Activated CD4-positive, alpha-beta memory T cell treated with anti-CD3 and anti-CD28 coated beads, Interleukin-2, amount 10 ng/mL, durations not matched to agents 7 days and 5 days (primary cell): ENCODE measurements around the gene ATF7. TPM values are rescaled to one million over a fixed set of nuclear protein-coding genes. Genes with fewer than 3 reads are reported as not detected.

Experiments
- CTCF ChIA-PET: fragments of 350-600 bp; sonication (Branson Sonifier 250); formaldehyde crosslinking; loops from one replicate; lab custom pipeline; 2021; ENCODE audit warnings: antibody characterized with exemption, inconsistent platforms; lab: Charles Lee
- POLR2A ChIA-PET: fragments of 350-600 bp; sonication (Branson Sonifier 250); formaldehyde crosslinking; loops from one replicate; lab custom pipeline; 2021; ENCODE audit warnings: antibody characterized with exemption; lab: Charles Lee
- DNase-seq: peaks from one replicate; pipeline ENCODE4 v3.0.0-alpha.2; 2020
- H3K27ac Mint-ChIP-seq: one replicate; pipeline ENCODE4 v1.8.0; 2021; ENCODE audit warnings: mild to moderate bottlenecking, mixed read lengths
- H3K27me3 Mint-ChIP-seq: one replicate; pipeline ENCODE4 v1.8.0; 2021; ENCODE audit warnings: mixed read lengths
- H3K36me3 Mint-ChIP-seq: one replicate; pipeline ENCODE4 v1.8.0; 2021; ENCODE audit warnings: low read depth, mixed read lengths
- H3K4me1 Mint-ChIP-seq: one replicate; pipeline ENCODE4 v1.8.0; 2021; ENCODE audit warnings: mixed read lengths
- H3K4me3 Mint-ChIP-seq: one replicate; pipeline ENCODE4 v1.8.0; 2021; ENCODE audit warnings: mild to moderate bottlenecking, mixed read lengths
- H3K9me3 Mint-ChIP-seq: one replicate; pipeline ENCODE4 v1.8.0; 2021; ENCODE audit warnings: mixed read lengths
- total RNA-seq, 2 experiments: library from RNA; stranded (reverse); gene quantifications; one replicate each; pipeline ENCODE4 v1.2.3, GENCODE V29; 2021

The ATF7 gene
- total RNA-seq, 2 experiments from 2014 or later, result 21.4 to 24.0 TPM

DNA sequence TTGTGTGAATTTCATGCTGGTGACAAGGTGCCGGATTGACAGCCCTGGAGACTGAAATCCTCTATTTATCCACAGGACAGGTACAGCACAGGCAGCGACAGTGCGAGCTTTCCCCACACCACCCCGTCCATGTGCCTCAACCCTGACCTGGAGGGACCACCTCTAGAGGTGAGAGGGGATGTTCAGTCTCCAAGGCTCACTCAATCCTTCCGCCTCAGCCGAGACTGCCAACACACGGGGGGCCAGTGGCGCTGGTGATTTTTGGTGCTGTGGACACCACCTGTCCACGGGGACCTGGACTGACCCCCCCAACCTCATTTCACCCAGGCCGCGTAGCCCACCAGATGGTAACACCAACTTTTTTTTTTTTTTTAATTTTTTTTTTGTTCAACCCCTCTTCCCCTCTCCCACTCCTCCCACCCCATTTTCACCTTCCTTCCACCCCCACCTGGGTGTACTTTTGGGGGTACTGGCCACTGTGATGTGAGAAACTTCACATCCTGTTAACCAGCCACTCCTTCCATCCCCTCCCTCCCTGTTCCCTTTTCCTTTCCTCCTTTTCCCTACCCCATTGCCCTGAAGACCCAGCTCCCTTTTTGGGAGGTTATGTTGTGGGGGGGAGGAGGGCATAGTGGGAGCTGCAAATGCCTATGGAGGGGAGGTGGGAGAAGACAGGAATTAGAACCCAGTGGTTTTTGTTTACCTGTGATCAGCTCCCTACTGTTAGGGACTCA, 161.3 kb downstream of the ATF7 start:
- peaks cover 93% of the 10 kb centered on the region for H3K36me3 Mint-ChIP-seq
- H3K9me3 Mint-ChIP-seq, result no peaks in the 10 kb centered on the region
- H3K27ac Mint-ChIP-seq, result no peak overlapping the region
- H3K4me1 Mint-ChIP-seq, result peaks cover 44% of the 10 kb centered on the region
- no peak for DNase-seq
- H3K27me3 Mint-ChIP-seq, result no peaks in the 10 kb centered on the region
- no peak overlapping the region for H3K4me3 Mint-ChIP-seq
- ChIA-PET CTCF (interaction anchor here (0.9 to 1.0 kb wide), 2 partner anchors 12 to 44 kb away, joined by 4 to 5 read pairs; no protein-coding TSS in a partner anchor), POLR2A (interaction anchor here (1.0 to 20.5 kb wide), 3 partner anchors 4 to 44 kb away, joined by 4 to 281 read pairs (median 281); no protein-coding TSS in a partner anchor)

DNA sequence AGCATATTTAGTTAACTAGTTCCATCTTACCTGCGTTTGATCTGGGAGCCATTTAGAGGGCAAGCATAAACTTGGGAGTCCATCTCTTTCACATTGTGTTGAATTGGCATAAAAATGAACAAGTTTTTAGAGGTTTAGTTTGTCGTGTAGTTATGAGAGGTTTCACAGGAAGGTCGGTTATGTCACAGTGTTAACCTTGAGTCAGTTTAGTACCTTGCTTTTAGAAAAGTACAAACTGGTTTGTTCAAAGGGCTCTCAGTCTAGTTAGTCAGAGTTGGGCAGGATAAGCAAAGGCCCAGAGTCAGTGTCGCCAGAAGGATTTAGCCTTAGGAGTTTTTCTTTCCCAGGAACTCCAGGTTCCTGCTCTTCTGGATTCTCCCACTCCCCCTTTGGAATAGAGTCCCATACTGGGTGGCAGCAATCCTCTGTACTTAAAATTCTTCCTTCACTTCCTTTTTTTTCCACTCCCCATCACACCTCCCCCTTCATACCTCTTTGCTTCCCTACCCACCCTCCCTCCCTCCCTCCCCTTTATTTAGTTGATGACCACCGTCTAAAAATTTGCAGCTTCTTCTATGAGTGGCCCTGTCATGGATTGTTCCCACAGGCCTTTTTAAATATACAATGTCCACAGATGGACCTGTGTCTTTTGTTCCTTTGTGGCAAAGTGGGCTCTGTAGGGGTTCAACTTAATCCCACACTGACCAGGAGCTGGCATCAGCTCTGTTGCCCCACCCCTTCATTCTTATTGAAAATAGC, 162.2 kb downstream of the ATF7 start:
- Mint-ChIP-seq H3K9me3 (no peaks in the 10 kb centered on the region), H3K4me1 (peaks cover 49% of the 10 kb centered on the region), H3K27me3 (no peaks in the 10 kb centered on the region)

DNA sequence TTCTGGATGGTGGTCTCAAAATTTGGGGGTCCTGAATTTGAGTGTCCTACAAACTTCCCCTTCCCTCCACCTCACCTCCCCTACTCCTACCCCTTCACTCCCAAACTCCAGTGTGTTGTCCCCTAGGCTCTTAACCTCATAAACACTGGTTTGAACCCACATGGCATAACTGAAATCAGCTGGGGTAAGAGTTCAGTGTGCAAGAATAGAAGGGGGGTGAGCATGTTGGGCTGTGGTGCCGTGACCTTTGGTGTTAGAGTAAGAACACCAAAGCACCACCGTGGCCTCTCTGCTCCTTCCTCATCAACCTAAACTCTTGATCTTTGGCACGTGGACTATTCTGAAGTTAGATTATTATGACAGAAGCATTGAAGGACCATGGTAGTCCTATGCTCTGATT, 163.2 kb downstream of the ATF7 start:
- Mint-ChIP-seq H3K4me3 (no peak overlapping the region), H3K27ac (no peak overlapping the region), H3K9me3 (no peaks in the 10 kb centered on the region), H3K4me1 (peaks cover 52% of the 10 kb centered on the region), H3K36me3 (peaks cover 95% of the 10 kb centered on the region), H3K27me3 (no peaks in the 10 kb centered on the region)
- ChIA-PET POLR2A (interaction anchor here (0.9 to 16.7 kb wide), 2 partner anchors 10 to 11 kb away, joined by 5 to 281 read pairs; no protein-coding TSS in a partner anchor), CTCF (no interaction called here)
- DNase-seq, result no peak

More for the DNA sequence above, 162.2 kb downstream of the ATF7 start:
- Mint-ChIP-seq H3K4me3 (no peak overlapping the region), H3K36me3 (peaks cover 96% of the 10 kb centered on the region), H3K27ac (no peak overlapping the region)
- no peak for DNase-seq
- POLR2A ChIA-PET, result interaction anchor here (16.7 to 20.5 kb wide), 2 partner anchors 3 to 10 kb away, joined by 281 read pairs; no protein-coding TSS in a partner anchor
- CTCF ChIA-PET, result interaction anchor here (0.9 to 1.0 kb wide), 2 partner anchors 13 to 45 kb away, joined by 4 to 5 read pairs; no protein-coding TSS in a partner anchor

DNA sequence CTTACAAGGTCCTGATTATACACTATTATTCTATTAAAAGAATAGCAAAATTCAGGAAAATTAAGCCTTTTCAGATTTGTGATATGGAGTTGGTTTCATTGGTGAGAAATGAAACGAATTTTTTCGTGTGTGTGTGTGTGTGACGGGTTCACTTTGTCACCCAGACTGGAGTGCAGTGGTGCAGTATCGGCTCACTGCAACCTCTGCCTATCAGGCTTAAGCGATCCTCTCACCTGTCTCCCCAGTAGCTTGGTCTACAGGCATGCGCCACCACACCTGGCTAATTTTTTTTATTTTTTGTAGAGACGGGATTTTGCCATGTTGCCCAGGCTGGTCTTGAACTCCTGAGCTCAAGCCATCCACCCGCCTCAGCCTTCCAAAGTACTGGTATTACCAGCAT, 164.6 kb downstream of the ATF7 start:
- H3K4me1 Mint-ChIP-seq, result peaks cover 46% of the 10 kb centered on the region
- POLR2A ChIA-PET, result interaction anchor here (1.2 to 16.7 kb wide), 3 partner anchors 12 to 140 kb away, joined by 3 to 281 read pairs (median 4); partner anchors contain the start of gene AAAS
- CTCF ChIA-PET, result no interaction called here
- H3K4me3 Mint-ChIP-seq, result no peak overlapping the region
- no peak overlapping the region for H3K27ac Mint-ChIP-seq
- H3K27me3 Mint-ChIP-seq, result no peaks in the 10 kb centered on the region
- peaks cover 91% of the 10 kb centered on the region for H3K36me3 Mint-ChIP-seq
- H3K9me3 Mint-ChIP-seq, result no peaks in the 10 kb centered on the region
- DNase-seq, result peak; percentile 9

DNA sequence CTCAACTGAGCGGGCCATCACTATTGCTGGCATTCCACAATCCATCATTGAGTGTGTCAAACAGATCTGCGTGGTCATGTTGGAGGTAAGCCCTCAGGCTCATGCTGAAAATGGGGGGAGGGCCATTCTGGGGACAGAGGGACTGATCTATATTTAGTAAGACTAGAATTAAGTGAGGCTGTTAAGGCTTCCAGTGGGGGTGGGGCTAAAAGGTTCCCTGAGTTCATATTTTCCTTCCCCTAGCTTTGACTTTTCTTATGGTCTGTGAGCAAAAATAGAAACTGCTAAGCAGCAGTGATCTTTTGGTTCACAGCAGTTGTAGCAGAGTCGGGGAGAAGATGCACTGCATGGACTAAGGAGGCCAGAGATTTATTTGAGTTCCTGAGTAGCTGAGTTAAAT, 165.1 kb downstream of the ATF7 start:
- ChIA-PET POLR2A (interaction anchor here (1.2 to 16.7 kb wide), 2 partner anchors 13 to 31 kb away, joined by 4 to 281 read pairs; no protein-coding TSS in a partner anchor), CTCF (no interaction called here)
- Mint-ChIP-seq H3K36me3 (peaks cover 90% of the 10 kb centered on the region), H3K27ac (peak overlapping the region; percentile 30), H3K4me1 (peaks cover 45% of the 10 kb centered on the region), H3K4me3 (no peak overlapping the region), H3K27me3 (no peaks in the 10 kb centered on the region), H3K9me3 (no peaks in the 10 kb centered on the region)
- DNase-seq, result peak; percentile 11

DNA sequence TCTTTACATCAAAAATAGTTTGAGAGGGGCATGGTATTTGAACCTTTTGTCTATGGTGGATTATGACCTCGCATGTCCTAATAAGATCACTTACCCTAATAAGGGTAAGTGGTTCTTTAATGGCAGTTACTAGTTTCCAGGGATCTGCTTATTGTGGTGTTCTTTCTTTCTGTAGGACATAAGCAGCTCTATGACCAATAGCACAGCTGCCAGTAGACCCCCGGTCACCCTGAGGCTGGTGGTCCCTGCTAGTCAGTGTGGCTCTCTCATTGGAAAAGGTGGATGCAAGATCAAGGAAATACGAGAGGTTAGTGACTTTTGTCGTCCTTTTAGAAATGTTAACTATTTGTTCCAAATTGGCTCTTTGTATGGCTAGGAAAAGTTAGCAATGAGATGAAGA, 167.1 kb downstream of the ATF7 start:
- Mint-ChIP-seq H3K27ac (peak overlapping the region; percentile 35), H3K4me3 (no peak overlapping the region), H3K4me1 (peaks cover 53% of the 10 kb centered on the region), H3K36me3 (peaks cover 90% of the 10 kb centered on the region), H3K9me3 (no peaks in the 10 kb centered on the region), H3K27me3 (no peaks in the 10 kb centered on the region)
- CTCF ChIA-PET, result interaction anchor here (1.4 to 2.5 kb wide), 2 partner anchors 16 to 18 kb away, joined by 5 to 9 read pairs; no protein-coding TSS in a partner anchor
- POLR2A ChIA-PET, result interaction anchor here (1.1 to 16.7 kb wide), 5 partner anchors 13 to 164 kb away, joined by 3 to 281 read pairs (median 3); partner anchors contain the start of genes PFDN5 and TARBP2
- DNase-seq, result no peak

Other genes starting within 250 kb of the ATF7 start
- 10 to 100 TPM; 77.1 to 85.6 TPM for gene SP1, start 246.2 kb downstream of the ATF7 start, total RNA-seq
- not detected for gene AMHR2, start 202.5 kb downstream of the ATF7 start, total RNA-seq
- gene PRR13, start 184.6 kb downstream of the ATF7 start, total RNA-seq, result 100 to 1,000 TPM; 242 to 246 TPM
- gene PCBP2, start 174.3 kb downstream of the ATF7 start, total RNA-seq, result 100 to 1,000 TPM; 738 to 756 TPM
- gene MAP3K12, start 126.9 kb downstream of the ATF7 start, total RNA-seq, result 10 to 100 TPM; 24.8 to 25.7 TPM
- 10 to 100 TPM; 24.5 to 28.0 TPM for gene TARBP2, start 125.1 kb downstream of the ATF7 start, total RNA-seq
- not detected for gene NPFF, start 118.9 kb downstream of the ATF7 start, total RNA-seq
- 100 to 1,000 TPM; 341 to 347 TPM for gene ATP5MC2, start 49.7 kb upstream of the ATF7 start, total RNA-seq
- gene CALCOCO1, start 101.1 kb upstream of the ATF7 start, total RNA-seq, result 10 to 100 TPM; 80.5 to 83.0 TPM
- gene CISTR, start 125.6 kb upstream of the ATF7 start, total RNA-seq, result not detected